HepG2 (cell line): Measurements from ENCODE around the gene CENPC.

ENCODE experiments used
- ATF7-NPFF ChIP-seq: sonication (generic); formaldehyde crosslinking; IDR thresholded peaks from 2 replicates; pipeline ENCODE4 v1.8.1; 2023; ENCODE audit warnings: mild to moderate bottlenecking, low read depth, missing genetic modification reagents, moderate library complexity
- SP1 ChIP-seq, 2 experiments: fragments of 450-650 bp in 1 of 2; sonication (generic) in 1 of 2; formaldehyde crosslinking in 1 of 2; IDR thresholded peaks; 2 replicates each; pipeline versions ENCODE4 v1.4.0 to v1.6.1; 2016 to 2020; ENCODE audit warnings: missing genetic modification reagents in 1 of 2
- TBX3 ChIP-seq: fragments of 450-650 bp; IDR thresholded peaks from 2 replicates; pipeline ENCODE4 v1.6.1; 2017; ENCODE audit warnings: antibody characterized with exemption, mild to moderate bottlenecking, inconsistent platforms, borderline replicate concordance

DNA sequence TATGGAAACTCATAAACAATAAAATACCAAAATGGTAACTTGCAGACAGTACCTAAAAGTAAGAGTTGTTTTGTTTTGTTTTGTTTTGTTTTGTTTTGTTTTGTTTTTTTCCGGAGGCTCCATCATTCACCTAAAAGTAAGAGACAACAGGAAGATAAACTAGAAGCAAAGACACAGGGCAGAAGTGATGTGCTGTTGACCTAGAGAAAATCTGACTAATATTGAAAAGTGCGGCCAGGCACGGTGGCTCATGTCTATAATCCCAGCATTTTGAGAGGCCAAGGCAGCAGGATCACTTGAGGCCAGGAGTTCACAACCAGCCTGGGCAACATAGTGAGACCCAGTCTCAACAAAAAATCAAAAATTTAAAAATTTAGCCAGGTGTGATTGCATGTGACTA lies 5.6 kb upstream of the CENPC start:
- no peak for TF ChIP-seq TBX3
- TF ChIP-seq SP1 (IDR thresholded peaks at IDR 0.05): no peak
- no peak for TF ChIP-seq SP1 (CRISPR knock-in tag; IDR thresholded peaks at IDR 0.05)
- no peak for TF ChIP-seq ATF7-NPFF
